H1 (cell line): ENCODE data around the gene TBCEL. TPM values are rescaled to one million over a fixed set of nuclear protein-coding genes. Genes with fewer than 3 reads are reported as not detected.

Experiments used
- CTCF ChIA-PET: fragments of 300-600 bp; sonication (Branson Sonifier 250); formaldehyde crosslinking; loops from one replicate; lab custom pipeline; 2021; ENCODE audit not compliant: partially characterized antibody; lab: Charles Lee
- POLR2A ChIA-PET: fragments of 300-600 bp; sonication (Branson Sonifier 250); formaldehyde crosslinking; loops from one replicate; lab custom pipeline; 2021; ENCODE audit warnings: inconsistent platforms; ENCODE audit not compliant: partially characterized antibody; lab: Charles Lee
- DNase-seq, 2 experiments: peaks; one replicate each; pipeline versions ENCODE4 v3.0.0 to v3.0.0-alpha.2; 2010 to 2022; ENCODE audit warnings: low spot score in 2 of 2, low read depth in 1 of 2, mixed read lengths in 1 of 2
- FAIRE-seq: peaks from 2 replicates; lab custom pipeline; 2011; peaks lifted over from hg19 to GRCh38; lab: Jason Lieb, UNC
- H2AFZ ChIP-seq: 2 replicates; pipeline ENCODE4 v1.8.1; 2012; ENCODE audit warnings: low read length, inconsistent platforms
- H2AK5ac ChIP-seq: 2 replicates; pipeline ENCODE4 v1.6.1; 2013; ENCODE audit warnings: low read depth, low read length
- H2BK120ac ChIP-seq: replicated peaks from 2 replicates; pipeline ENCODE3; 2013; ENCODE audit warnings: low read depth, low read length, inconsistent platforms
- H2BK12ac ChIP-seq: 2 replicates; pipeline ENCODE4 v1.6.1; 2013; ENCODE audit warnings: low read depth, low read length
- H2BK15ac ChIP-seq: 2 replicates; pipeline ENCODE4 v1.6.1; 2013; ENCODE audit warnings: low read length
- H2BK20ac ChIP-seq: 2 replicates; pipeline ENCODE4 v1.6.1; 2013; ENCODE audit warnings: low read length
- H2BK5ac ChIP-seq: 2 replicates; pipeline ENCODE4 v1.6.1; 2013; ENCODE audit warnings: low read depth, low read length
- H3K14ac ChIP-seq: 2 replicates; pipeline ENCODE4 v1.6.1; 2013; ENCODE audit warnings: inconsistent platforms; ENCODE audit not compliant: insufficient read length
- H3K18ac ChIP-seq: 2 replicates; pipeline ENCODE4 v1.6.1; 2013; ENCODE audit warnings: low read length; ENCODE audit errors: extremely low read depth
- H3K23ac ChIP-seq: 2 replicates; pipeline ENCODE4 v1.6.1; 2013; ENCODE audit warnings: inconsistent platforms; ENCODE audit not compliant: insufficient read length
- H3K23me2 ChIP-seq: 2 replicates; pipeline ENCODE4 v1.6.1; 2013; ENCODE audit warnings: low read depth, low read length
- H3K27ac ChIP-seq: 2 replicates; pipeline ENCODE4 v1.6.1; 2011; ENCODE audit warnings: low read depth, low read length, inconsistent platforms
- H3K27me3 ChIP-seq, 4 experiments: replicated peaks in 1 of 4; 1 replicate in 1 of 4; 2 replicates in 3 of 4; pipeline versions ENCODE4 v1.6.1 to v1.8.1; 2011 to 2013; ENCODE audit warnings: low read length in 3 of 4, mild to moderate bottlenecking in 3 of 4, inconsistent platforms in 2 of 4, mixed read lengths in 2 of 4, moderate library complexity in 1 of 4; ENCODE audit not compliant: control insufficient read depth in 3 of 4, insufficient read depth in 3 of 4; ENCODE audit errors: extremely low read depth in 1 of 4
- H3K36me3 ChIP-seq, 4 experiments: 2 replicates each; pipeline versions ENCODE4 v1.6.1 to v1.8.1; 2011 to 2013; ENCODE audit warnings: mild to moderate bottlenecking in 4 of 4, low read length in 3 of 4, moderate library complexity in 2 of 4, control low read depth in 1 of 4, inconsistent platforms in 1 of 4; ENCODE audit not compliant: insufficient read depth in 4 of 4, control insufficient read depth in 2 of 4
- H3K4ac ChIP-seq: replicated peaks from 2 replicates; pipeline ENCODE3; 2013; ENCODE audit warnings: low read length, low read depth, mixed read lengths, inconsistent platforms; ENCODE audit not compliant: insufficient read length
- H3K4me1 ChIP-seq, 4 experiments: replicated peaks in 1 of 4; 1 replicate in 1 of 4; 2 replicates in 3 of 4; pipeline versions ENCODE4 v1.6.1 to v1.8.1; 2011 to 2013; ENCODE audit warnings: low read length in 3 of 4, inconsistent platforms in 2 of 4, mixed read lengths in 1 of 4; ENCODE audit not compliant: insufficient read depth in 4 of 4, control insufficient read depth in 3 of 4
- H3K4me2 ChIP-seq, 2 experiments: 2 replicates each; pipeline versions ENCODE4 v1.6.1 to v1.8.1; 2011 to 2013; ENCODE audit warnings: low read depth in 2 of 2, low read length in 2 of 2, control low read depth in 1 of 2, inconsistent platforms in 1 of 2, mild to moderate bottlenecking in 1 of 2; ENCODE audit not compliant: insufficient read depth in 1 of 2
- H3K4me3 ChIP-seq, 4 experiments: fragments of 200-600, 300-600 bp in 1 of 4; sonication (generic), shearing (Covaris generic), sonication (Bioruptor Twin) in 1 of 4; 2 replicates each; pipeline versions ENCODE4 v1.5.1 to v1.8.1; 2011 to 2016; ENCODE audit warnings: low read length in 4 of 4, low read depth in 3 of 4, control low read depth in 2 of 4, inconsistent platforms in 2 of 4, mild to moderate bottlenecking in 2 of 4, mixed read lengths in 1 of 4, moderate library complexity in 1 of 4; ENCODE audit not compliant: insufficient read depth in 2 of 4; ENCODE audit errors: extremely low read depth in 1 of 4
- H3K56ac ChIP-seq: replicated peaks from 2 replicates; pipeline ENCODE3; 2013; ENCODE audit warnings: low read depth, mild to moderate bottlenecking, mixed read lengths, low read length, inconsistent platforms; ENCODE audit not compliant: insufficient read length
- H3K79me1 ChIP-seq: 2 replicates; pipeline ENCODE4 v1.6.1; 2013; ENCODE audit warnings: low read depth, low read length, control low read depth
- H3K79me2 ChIP-seq, 2 experiments: 2 replicates each; pipeline versions ENCODE4 v1.6.1 to v1.8.1; 2012 to 2013; ENCODE audit warnings: low read length in 2 of 2, mild to moderate bottlenecking in 2 of 2, inconsistent platforms in 1 of 2; ENCODE audit not compliant: insufficient read depth in 2 of 2, control insufficient read depth in 1 of 2
- H3K9ac ChIP-seq, 4 experiments: replicated peaks in 1 of 4; 1 replicate in 1 of 4; 2 replicates in 3 of 4; pipeline versions ENCODE4 v1.6.1 to v1.8.1; 2011 to 2013; ENCODE audit warnings: low read depth in 3 of 4, low read length in 3 of 4, control low read depth in 2 of 4, mild to moderate bottlenecking in 2 of 4, moderate library complexity in 2 of 4, inconsistent platforms in 1 of 4; ENCODE audit errors: extremely low read depth in 1 of 4
- H3K9me3 ChIP-seq, 2 experiments: 2 replicates each; pipeline versions ENCODE4 v1.6.1 to v1.8.1; 2012 to 2013; ENCODE audit warnings: mild to moderate bottlenecking in 2 of 2, moderate library complexity in 2 of 2, control low read depth in 1 of 2, inconsistent platforms in 1 of 2, low read depth in 1 of 2, low read length in 1 of 2, mixed read lengths in 1 of 2; ENCODE audit not compliant: insufficient read depth in 2 of 2
- H4K20me1 ChIP-seq, 2 experiments: replicated peaks in 1 of 2; 2 replicates each; pipeline versions ENCODE3 to v1.8.1; 2011 to 2013; ENCODE audit warnings: inconsistent platforms in 2 of 2, low read length in 2 of 2, mild to moderate bottlenecking in 1 of 2; ENCODE audit not compliant: insufficient read depth in 2 of 2, control insufficient read depth in 1 of 2
- H4K5ac ChIP-seq: 2 replicates; pipeline ENCODE4 v1.6.1; 2013; ENCODE audit warnings: low read length, low read depth, mixed read lengths, inconsistent platforms; ENCODE audit not compliant: insufficient read length
- H4K8ac ChIP-seq: 2 replicates; pipeline ENCODE4 v1.8.0; 2013; ENCODE audit warnings: mild to moderate bottlenecking, moderate library complexity, low read length, inconsistent platforms; ENCODE audit not compliant: insufficient read depth; ENCODE audit errors: extremely low read depth
- H4K91ac ChIP-seq: replicated peaks from 2 replicates; pipeline ENCODE3; 2013; ENCODE audit warnings: low read length, mixed read lengths, inconsistent platforms; ENCODE audit not compliant: insufficient read length
- EGR1 ChIP-seq: IDR thresholded peaks from 2 replicates; pipeline ENCODE4 v1.6.1; 2011; ENCODE audit warnings: low read depth, low read length, borderline replicate concordance
- HDAC2 ChIP-seq, 2 experiments: fragments of 300-600 bp in 1 of 2; sonication (generic) in 1 of 2; IDR thresholded peaks; 2 replicates each; pipeline ENCODE4 v1.6.1; 2011 to 2012; ENCODE audit warnings: low read depth in 2 of 2, low read length in 2 of 2, mild to moderate bottlenecking in 2 of 2, moderate library complexity in 2 of 2, borderline replicate concordance in 1 of 2, inconsistent platforms in 1 of 2
- RAD21 ChIP-seq, 2 experiments: IDR thresholded peaks in 1 of 2; conservative IDR thresholded peaks in 1 of 2; 2 replicates each; pipeline ENCODE4 v1.6.1; 2011; ENCODE audit warnings: low read depth in 2 of 2, low read length in 2 of 2, improper control_type of control experiment in 1 of 2, inconsistent platforms in 1 of 2, mild to moderate bottlenecking in 1 of 2, moderate library complexity in 1 of 2
- RFX5 ChIP-seq: IDR thresholded peaks from 2 replicates; pipeline ENCODE4 v1.6.1; 2011; ENCODE audit warnings: low read depth, low read length, improper control_type of control experiment, borderline replicate concordance
- WGBS, 2 experiments: shearing (Covaris generic) in 1 of 2; methylation state at CpG; one replicate each; pipeline versions ENCODE4 v1.1.6 to v1.1.7; 2013 to 2015; ENCODE audit warnings: low lambda C conversion rate in 2 of 2, mixed read lengths in 2 of 2, inconsistent platforms in 1 of 2, low coverage in 1 of 2, missing lambda C conversion rate in 1 of 2; ENCODE audit not compliant: insufficient replicate concordance in 2 of 2, insufficient coverage in 1 of 2, insufficient read length in 1 of 2; ENCODE audit errors: extremely low coverage in 1 of 2, missing lambda C conversion rate in 1 of 2; 5-methylcytosine and 5-hydroxymethylcytosine counted together
- polyA plus RNA-seq, 7 experiments: library from polyadenylated mRNA; depleted of rRNA in 3 of 7; stranded (reverse) in 5 of 7; unstranded in 2 of 7; fragments of >200 nt in 5 of 7; fragments of 200-250 nt in 2 of 7; gene quantifications; 1 replicate in 5 of 7; 2 replicates in 1 of 7; 4 replicates in 1 of 7; pipeline versions ENCODE4 v1.2.1 to v1.2.3, GENCODE V29; 2011 to 2013; ENCODE audit warnings: missing spikeins in 2 of 7, mixed read lengths in 2 of 7
- total RNA-seq: library from RNA; stranded (reverse); fragmentation: NEBNext Ultra II Directional; extraction: Animal tissue kit (Norgen Biotek cat#: 25700); gene quantifications from 2 replicates; pipeline ENCODE4 v1.2.1, GENCODE V29; 2021
- TF ChIP-seq, protein P1 (sequence below), 3 experiments: IDR thresholded peaks; 1 replicate in 2 of 3; 2 replicates in 1 of 3; pipeline versions ENCODE4 v1.5.1 to v1.6.1; 2011; ENCODE audit warnings: low read length in 3 of 3, mild to moderate bottlenecking in 3 of 3, inconsistent platforms in 2 of 3, low read depth in 1 of 3, moderate library complexity in 1 of 3; ENCODE audit not compliant: insufficient read depth in 1 of 3; ENCODE audit errors: control extremely low read depth in 1 of 3
- TF ChIP-seq, protein P2 (sequence below): IDR thresholded peaks from 2 replicates; pipeline ENCODE4 v1.6.1; 2011; ENCODE audit warnings: low read depth, mild to moderate bottlenecking, low read length; ENCODE audit not compliant: insufficient read depth

TBCEL gene
- total and polyA plus RNA-seq, 2 of the 8 experiments (the other 6 are each of a cell fraction or from before 2014, with no cell fraction given), result 3.9 to 16.0 TPM

DNA sequence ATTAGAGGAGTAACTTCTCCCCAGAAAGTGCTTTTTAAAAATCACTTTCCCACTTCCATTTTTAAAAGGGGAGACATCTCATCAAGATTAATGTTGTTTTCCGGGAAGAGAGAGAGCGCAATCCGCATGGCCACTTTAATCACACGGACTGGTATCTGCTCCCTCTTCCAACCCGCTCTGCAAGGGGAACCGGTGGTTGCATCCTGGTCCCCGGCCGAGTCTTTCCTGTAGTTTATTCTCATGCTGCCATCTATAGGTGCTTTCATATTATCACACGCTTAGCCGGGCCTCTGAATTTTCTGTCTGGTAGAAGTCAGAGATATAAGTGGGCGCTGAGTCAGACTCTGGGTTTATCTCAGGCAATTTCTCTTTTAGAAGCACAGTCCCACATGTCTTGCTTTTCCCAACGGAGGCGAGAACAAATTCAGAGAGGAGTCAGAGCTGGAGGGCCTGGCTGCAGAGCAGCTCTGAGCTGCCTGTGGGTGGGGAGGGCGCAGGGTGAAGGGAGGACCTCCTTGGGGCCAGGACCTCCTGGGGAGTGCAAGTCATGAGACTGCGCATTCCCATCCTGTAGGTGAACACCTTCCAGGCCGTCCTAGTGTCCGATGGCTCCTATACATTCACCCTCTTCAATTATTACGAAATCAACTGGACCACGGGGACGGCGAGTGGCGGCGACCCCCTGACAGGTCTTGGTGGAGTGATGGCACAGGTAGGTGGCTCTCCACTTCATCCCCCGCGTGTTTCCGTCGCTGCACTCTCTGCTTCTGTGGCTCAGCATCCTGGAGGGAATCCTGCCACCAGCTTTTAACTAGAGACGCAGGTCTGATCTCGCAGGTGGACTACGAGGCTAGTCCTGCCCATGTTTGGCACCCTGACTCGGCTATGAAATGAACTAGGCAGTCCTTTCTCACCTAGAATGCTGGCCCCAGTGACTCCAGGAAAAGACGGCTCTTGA is 88.9 kb downstream of the TBCEL start:
- CTCF ChIA-PET, result interaction anchor here (0.6 to 2.3 kb wide), 16 partner anchors 9 to 434 kb away, joined by 3 to 13 read pairs (median 4); partner anchors contain the start of gene TECTA
- Histone ChIP-seq H3K79me1 (no peaks in the 10 kb centered on the region), H4K5ac (no peak overlapping the region)
- TF ChIP-seq, protein P1, sequence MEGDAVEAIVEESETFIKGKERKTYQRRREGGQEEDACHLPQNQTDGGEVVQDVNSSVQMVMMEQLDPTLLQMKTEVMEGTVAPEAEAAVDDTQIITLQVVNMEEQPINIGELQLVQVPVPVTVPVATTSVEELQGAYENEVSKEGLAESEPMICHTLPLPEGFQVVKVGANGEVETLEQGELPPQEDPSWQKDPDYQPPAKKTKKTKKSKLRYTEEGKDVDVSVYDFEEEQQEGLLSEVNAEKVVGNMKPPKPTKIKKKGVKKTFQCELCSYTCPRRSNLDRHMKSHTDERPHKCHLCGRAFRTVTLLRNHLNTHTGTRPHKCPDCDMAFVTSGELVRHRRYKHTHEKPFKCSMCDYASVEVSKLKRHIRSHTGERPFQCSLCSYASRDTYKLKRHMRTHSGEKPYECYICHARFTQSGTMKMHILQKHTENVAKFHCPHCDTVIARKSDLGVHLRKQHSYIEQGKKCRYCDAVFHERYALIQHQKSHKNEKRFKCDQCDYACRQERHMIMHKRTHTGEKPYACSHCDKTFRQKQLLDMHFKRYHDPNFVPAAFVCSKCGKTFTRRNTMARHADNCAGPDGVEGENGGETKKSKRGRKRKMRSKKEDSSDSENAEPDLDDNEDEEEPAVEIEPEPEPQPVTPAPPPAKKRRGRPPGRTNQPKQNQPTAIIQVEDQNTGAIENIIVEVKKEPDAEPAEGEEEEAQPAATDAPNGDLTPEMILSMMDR (IDR thresholded peaks at IDR 0.05; ENCODE audit: control extremely low read depth in 1 of 3, insufficient read depth in 1 of 3, low read depth in 1 of 3, low read length in 3 of 3), result peak; percentile 28 to 77 (median 70)
- TF ChIP-seq RFX5 (no peak), RAD21 (IDR thresholded peaks at IDR 0.05 in 1 of 2, conservative IDR thresholded peaks at IDR 0.05 in 1 of 2; ENCODE audit: low read depth in 2 of 2, low read length in 2 of 2) (peak; percentile 84 to 89), EGR1 (0 out of 2 replicates have a peak, but pooled peaks have one; percentile 50), HDAC2 (IDR thresholded peaks at IDR 0.05; ENCODE audit: borderline replicate concordance in 1 of 2, low read depth in 2 of 2, low read length in 2 of 2) (no peak)
- TF ChIP-seq, protein P2, sequence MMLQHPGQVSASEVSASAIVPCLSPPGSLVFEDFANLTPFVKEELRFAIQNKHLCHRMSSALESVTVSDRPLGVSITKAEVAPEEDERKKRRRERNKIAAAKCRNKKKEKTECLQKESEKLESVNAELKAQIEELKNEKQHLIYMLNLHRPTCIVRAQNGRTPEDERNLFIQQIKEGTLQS, result 0 out of 2 replicates have a peak, but pooled peaks have one; percentile 21

More for the DNA sequence above, 88.9 kb downstream of the TBCEL start:
- no peak overlapping the region for H3K9ac ChIP-seq
- peaks cover 7% of the 10 kb centered on the region; the same call in 1 of the 2 replicates for H3K23me2 ChIP-seq
- no peak overlapping the region for H2BK15ac ChIP-seq
- 59% methylated on average over 32 of the region's 32 CpGs; no CpG with 5 or more reads in 1 of the 2 experiments for WGBS, 2 experiments
- H2AFZ ChIP-seq, result no peak overlapping the region
- no peak overlapping the region for H3K18ac ChIP-seq
- no peak overlapping the region for H4K91ac ChIP-seq
- FAIRE-seq, result peak; percentile 50
- no peak overlapping the region; the same call in 1 of the 2 replicates for H4K8ac ChIP-seq
- POLR2A ChIA-PET, result no interaction called here
- no peak overlapping the region for H2BK20ac ChIP-seq
- peaks cover 0 to 3% (median 0%) of the 10 kb centered on the region in 4 experiments; a peak in 2 of 7 replicates for H3K4me1 ChIP-seq
- H3K9me3 ChIP-seq, result no peaks in the 10 kb centered on the region
- no peak overlapping the region; a peak in 1 of 4 replicates for H3K4me2 ChIP-seq
- no peak overlapping the region for H2BK12ac ChIP-seq
- H2BK5ac ChIP-seq, result no peak overlapping the region
- DNase-seq, result peak; percentile 56 to 57
- H4K20me1 ChIP-seq, result peaks cover 0 to 5% of the 10 kb centered on the region in 2 experiments
- H2BK120ac ChIP-seq, result no peak overlapping the region
- no peaks in the 10 kb centered on the region for H3K36me3 ChIP-seq
- H3K23ac ChIP-seq, result no peak overlapping the region
- H3K4me3 ChIP-seq, result no peak overlapping the region; a peak in 1 of 8 replicates
- H3K79me2 ChIP-seq, result no peaks in the 10 kb centered on the region
- no peak overlapping the region for H3K14ac ChIP-seq
- no peak overlapping the region for H3K56ac ChIP-seq
- H3K27ac ChIP-seq, result no peak overlapping the region
- no peak overlapping the region for H2AK5ac ChIP-seq
- no peaks in the 10 kb centered on the region for H3K27me3 ChIP-seq
- H3K4ac ChIP-seq, result no peak overlapping the region
